Glomerular visceral epithelial cell (primary cell): Measurements from ENCODE around the gene STK39.
A peak's percentile ranks its signal among the peaks of the same experiment; 100 is the strongest.

Experiments used
- DNase-seq: peaks from one replicate; pipeline ENCODE4 v3.0.0-alpha.2; 2016; ENCODE audit errors: extremely low spot score

Gene STK39

DNA sequence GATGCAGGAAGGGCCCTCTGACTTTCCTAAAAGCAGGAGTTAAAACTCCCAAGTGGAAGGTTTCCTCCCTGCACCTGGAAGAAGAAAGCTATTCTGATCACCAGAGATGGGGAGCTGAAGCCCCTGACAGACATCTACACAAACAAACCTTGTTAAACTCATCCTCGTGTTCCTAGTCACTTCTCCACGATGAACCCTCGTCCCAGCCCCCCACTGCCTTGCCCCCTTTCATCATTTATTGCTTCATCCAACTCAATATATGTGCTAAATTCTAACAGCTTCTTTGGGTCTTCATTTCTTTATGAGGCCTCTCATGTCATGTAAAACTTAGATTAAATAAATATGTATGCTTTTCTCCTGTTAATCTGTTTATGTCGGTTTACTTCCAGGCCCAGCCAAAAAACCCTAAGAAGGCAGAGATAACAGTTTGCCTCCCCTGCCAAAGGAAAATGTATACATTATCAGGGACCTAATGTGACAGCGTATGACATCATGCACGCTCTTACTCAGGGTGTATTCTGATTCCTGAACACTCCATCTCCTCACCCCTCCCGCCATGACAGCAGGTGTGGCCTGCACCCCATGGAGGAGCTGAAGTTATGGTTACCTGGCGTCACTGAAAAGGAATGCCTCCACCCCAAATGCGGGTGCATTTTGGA is 287.2 kb downstream of the STK39 start:
- DNase-seq: no peak

DNA sequence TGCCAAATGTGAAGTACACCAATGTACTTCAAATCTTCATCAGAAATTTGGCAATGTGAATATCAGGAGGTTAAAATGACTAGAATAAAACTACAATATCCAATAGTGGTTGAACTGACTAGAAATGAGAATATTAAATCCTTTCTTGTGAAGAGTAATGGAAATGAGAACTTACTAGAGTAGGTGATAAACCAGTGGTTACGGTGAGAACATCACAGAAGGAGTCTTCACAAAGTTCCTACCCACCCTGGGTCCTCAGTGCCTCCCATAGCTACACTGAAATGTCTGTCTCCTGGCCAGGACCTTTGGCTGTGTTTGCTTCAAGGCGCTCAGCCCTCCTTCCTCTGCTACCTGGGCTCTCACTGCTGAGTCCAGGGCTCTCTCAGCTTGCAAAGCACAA is 289.7 kb downstream of the STK39 start:
- DNase-seq: no peak

DNA sequence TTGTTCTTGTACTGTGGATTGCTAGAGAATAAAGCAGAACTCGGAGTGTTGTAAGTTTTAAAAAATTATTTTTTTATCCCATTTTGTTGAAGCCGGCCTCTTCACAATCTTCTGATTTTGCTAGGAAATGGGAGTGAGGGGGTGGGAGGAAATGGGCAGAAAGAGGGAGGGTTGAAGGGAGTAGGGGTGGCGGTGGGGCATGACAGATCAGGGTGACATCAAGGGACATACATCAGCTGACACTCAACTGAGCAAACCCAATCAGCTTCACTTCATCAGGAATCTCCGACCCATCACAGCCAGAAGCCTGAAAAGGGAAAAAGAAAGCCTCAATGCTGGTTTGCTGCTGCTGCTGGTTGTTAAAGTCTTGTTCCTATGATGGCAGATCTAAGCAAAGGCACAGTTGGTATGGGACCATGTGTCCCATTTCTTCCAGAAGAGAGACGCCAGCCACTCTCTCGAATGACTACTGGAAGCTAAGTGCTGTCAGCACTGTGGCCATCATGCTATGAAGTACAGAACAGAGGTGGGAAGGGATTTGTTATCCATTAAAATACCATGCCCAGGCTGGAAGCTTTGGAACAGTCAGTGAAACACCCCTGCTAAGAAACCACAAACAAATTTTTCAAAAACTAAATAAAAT is 292.0 kb downstream of the STK39 start:
- DNase-seq: no peak

DNA sequence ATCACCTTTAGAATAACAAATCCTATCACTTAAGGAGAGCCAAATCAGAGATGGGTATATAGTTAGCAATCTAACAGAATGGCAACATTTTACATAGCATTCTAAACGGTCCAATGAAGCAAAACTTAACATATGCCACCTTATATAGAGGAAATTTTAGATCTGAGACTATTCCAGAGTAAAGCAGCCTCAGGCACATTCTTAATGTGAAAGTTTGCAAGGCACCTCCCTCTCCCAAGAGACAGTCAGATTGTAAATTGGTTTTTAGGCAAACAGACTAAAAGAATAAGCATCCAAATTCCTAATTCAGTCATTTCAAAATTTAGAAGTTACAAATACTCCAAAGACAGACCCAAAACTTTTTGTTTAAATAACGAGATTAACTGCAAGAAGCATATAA is 292.9 kb downstream of the STK39 start:
- no peak for DNase-seq

DNA sequence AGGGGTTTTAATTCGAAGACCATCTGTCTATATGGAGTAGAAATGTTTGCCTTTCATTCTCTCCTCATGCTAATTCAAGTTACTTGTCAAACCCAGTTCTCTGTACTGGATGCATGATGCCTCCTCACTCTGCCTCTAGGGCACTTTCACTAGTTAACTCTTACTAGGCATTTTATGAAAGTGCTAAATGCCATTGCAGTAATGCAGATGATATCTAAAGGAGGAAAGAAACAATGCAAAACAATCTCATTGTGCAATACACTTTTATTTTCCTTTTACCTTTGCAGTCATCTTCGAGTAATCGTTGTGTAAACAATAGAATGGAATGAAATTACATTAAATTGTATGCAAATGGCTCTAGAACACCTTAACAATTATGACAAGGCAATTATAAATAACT is 293.6 kb downstream of the STK39 start:
- no peak for DNase-seq

DNA sequence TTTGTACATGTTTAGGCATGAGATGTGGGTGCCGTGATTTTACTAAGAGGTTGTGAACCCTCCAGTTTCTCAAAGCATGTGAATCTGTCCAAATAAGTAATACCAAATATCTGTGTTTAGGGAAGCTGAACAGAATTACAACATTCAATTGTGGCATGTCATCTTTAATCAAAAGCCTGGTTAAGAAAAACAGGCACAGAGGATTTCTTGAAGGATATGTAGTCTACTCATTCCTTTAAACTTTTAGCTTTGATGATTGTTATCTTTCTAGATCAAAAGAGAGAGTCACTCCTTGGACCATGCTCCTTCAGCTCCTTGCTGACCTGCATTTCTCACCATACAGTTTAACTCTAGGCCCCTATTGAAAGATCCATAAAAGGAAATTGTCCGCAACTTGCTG is 296.8 kb downstream of the STK39 start:
- no peak for DNase-seq

DNA sequence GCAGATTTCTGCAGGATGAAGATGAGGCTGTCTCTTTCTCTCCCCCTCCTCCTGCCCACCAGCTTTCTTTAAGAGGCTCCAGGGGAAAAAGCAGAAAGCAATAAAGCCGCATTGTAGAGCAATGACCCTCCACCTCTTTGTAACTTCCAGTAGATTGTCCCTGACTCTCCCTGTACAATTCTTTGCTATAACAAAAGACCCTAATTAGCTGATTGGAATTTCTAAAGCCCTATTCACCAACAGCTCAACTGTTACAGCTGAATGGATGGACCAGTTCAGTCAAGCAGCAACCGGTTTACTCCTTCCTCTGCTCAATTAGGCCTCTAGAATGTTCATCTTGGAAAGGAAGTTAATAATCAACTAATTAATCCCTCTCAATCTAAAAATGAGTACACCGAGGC is 301.0 kb downstream of the STK39 start:
- DNase-seq: peak; percentile 24

DNA sequence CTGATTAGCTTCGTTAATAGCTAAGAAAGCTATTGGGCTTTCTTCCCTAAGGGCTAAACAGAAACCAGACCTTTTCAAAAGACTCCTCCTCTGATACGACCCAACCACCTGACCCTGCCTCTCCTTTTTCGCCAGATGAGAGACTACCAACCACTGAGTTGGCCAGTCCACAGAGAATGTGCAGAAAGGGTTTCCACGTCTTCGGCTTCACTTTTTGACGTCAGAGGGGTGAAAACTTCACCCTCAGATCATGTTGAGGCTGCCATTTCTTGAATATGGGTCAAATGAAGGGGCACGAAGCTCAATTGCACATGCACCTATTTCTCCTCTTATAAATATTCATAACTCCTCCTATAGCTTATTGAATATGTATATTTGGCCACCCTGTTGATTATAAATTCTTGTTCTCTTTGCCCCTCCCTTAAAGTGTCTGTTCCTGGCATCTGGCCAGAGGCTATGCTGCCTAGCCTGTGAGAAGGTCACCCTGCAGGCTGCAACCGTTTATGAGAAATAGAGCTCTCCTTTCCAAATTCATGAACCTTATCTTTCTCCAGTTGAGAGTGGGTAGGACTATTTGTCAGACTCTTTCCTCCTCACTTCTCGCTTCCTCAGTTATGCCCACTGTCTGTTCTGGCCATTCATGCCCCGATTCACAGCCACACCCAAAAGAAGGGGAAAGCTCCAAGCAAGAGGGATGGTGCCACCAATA is 301.6 kb downstream of the STK39 start:
- no peak for DNase-seq

DNA sequence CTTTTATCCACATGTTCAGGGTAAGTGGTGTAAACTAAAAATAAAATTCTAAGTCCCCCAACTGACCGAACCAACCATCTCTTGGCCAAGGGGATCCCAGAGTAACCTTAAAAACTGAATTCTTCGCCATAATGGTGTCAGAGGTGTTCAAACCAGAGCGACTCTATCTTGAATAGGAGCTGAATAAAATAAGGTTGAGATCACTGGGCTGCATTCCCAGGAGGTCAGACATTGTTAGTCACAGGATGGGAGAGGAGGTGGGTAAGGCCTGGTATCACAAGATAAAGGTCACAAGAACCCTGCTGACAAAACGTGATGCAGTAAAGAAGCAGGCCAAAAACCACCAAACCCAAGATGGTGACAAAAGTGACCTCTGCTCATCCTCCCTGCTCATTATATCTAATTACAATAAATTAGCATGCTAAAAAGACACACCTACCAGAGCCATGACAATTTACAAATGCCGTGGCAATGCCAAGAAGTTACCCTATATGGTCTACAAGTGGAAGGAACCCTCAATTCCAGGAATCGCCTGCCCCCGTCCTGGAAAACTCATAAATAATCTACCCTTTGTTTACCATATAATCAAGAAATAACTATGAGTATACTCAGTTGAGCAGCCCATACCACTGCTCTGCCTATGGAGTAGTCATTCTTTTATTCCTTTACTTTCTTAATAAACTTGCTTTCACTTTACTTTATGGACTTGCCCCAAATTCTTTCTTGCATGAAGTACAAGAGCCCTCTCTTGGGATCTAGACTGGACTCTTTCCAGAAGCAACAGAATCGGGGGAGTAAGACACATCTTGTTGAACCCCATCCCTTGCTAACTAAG is 302.4 kb downstream of the STK39 start:
- peak; percentile 11 for DNase-seq

DNA sequence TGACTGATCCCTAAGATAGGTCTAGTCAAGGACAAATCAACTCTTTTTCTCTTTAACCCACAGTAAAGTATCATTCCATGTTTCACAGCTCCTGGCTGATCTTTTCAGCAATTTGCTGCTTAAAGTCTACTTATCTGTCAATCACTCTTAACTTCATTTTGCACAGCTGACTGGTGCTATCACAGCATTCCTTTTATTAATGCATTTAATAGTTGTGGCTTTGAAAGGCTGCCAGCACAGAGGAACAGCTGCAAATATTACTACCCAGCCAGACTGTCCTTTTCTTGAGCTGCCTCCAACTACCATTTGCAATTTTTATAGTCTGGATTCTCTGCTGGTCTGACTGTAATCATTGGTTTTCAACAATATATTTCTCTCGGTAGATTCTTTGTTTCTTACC is 303.5 kb downstream of the STK39 start:
- DNase-seq: peak; percentile 46

DNA sequence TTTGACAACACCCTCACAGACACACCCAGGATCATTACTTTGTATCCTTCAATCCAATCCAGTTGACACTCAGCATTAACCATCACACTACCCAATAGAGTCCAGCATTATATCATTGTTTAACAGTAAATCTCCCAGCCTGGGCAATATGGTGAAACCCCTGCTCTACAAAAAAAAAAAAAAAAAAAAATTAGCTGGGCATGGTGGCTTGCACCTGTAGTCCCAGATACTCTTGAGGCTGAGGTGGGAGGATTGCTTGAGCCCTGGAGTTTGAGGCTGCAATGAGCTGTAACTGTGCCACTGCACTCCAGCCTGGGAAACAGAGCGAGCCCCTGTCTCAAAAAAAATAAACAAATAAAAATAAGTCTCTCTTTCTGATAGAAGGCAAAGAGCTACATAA is 304.0 kb downstream of the STK39 start:
- DNase-seq: no peak

DNA sequence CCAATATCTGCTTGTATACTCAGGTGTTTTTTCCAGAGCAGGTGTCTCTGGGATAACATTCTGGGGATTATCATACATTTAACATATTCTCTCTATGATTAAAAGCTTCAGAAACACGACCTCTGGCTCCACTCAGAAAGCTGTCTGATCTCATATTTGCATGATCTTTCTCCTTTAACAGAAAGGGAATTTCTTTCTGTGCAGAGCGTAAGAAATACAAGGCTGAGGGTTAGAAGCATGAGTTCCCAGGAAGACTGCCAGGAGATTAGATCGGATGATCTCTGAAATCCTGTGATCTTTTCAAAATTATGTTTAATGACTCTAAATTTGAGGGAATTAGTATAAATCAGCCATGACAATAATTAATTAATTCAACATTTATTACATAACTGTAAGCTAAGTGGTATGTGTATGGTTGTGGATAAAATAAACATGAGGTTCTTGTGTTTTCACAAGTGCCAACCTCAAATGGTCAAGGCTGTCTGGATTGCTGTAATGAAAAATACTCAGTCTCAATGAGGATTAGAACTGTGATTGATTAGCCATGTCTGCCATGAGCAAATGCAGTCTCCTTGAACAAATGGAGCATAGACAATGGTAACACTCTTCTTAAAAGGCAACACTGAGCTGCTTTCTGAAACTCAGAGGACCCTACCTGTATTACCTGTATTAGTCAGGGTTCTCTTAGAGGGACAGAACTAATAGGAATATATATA is 304.9 kb downstream of the STK39 start:
- no peak for DNase-seq

DNA sequence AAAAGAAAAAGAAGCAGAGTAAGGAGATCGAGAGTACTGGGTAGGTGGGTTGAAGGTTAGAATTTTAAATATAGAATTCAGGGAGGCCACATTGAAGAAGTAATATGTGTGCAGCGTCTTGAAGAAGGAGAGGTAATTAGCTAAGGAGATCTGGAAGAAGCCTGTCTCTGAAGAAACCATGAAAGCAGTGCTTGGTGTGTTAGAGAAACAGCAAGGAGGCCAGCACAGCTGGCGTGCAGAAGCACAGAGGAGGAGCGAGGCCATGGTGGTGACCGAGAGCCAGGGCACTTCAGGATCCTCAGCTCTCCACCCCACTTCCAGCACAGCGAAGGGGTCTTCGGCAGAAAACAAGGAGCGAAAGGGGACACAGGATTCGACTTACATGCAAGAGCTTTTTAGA is 305.8 kb downstream of the STK39 start:
- no peak for DNase-seq

DNA sequence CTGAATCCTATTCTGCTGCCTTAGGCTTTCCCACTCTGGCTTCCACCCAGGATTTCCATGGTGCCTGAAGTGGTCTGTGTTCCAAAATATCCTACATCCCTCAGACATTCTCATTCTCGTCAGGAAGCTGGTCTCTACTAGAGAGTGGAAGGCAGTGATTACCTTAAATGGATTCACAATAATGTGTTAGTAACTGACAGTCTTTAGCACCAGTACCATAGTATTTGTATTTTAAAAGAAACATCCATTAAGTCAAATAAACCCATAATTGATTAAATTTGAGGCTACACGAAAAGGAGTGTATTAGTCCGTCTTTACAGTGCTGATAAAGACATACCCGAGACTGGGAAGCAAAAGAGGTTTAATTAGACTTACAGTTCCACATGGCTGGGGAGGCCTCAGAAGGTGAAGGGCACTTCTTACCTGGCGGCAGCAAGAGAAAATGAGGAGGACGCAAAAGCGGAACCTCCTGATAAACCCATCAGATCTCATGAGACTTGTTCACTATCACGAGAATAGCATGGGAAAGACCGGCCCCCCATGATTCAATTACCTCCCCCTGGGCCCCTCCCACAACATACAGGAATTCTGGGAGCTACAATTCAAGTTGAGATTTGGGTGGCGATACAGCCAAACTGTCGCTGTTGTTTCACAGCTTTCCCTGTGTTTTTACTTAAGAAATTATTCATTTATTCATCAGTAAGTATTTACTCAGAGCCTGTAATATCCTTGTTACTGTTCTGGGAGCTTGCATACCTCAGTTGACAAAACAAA is 306.5 kb downstream of the STK39 start:
- DNase-seq: no peak

DNA sequence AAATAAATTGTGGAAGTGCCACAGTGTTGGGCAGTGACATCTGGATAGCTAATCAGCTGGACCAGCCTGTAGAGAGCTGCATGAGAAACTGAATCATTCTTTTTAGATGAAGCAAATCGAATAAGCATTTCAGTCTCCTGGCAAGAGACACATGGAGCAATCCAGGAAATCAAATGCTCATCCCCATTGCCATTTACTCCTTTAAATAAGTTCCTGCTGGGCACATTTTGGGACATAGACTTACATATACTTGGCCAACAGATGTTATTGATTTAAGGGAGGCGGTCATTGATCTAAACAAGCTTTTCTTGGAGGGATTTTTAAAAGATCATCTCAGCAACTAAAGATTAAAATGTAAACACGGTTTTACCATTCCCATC is 307.1 kb downstream of the STK39 start:
- DNase-seq: no peak

DNA sequence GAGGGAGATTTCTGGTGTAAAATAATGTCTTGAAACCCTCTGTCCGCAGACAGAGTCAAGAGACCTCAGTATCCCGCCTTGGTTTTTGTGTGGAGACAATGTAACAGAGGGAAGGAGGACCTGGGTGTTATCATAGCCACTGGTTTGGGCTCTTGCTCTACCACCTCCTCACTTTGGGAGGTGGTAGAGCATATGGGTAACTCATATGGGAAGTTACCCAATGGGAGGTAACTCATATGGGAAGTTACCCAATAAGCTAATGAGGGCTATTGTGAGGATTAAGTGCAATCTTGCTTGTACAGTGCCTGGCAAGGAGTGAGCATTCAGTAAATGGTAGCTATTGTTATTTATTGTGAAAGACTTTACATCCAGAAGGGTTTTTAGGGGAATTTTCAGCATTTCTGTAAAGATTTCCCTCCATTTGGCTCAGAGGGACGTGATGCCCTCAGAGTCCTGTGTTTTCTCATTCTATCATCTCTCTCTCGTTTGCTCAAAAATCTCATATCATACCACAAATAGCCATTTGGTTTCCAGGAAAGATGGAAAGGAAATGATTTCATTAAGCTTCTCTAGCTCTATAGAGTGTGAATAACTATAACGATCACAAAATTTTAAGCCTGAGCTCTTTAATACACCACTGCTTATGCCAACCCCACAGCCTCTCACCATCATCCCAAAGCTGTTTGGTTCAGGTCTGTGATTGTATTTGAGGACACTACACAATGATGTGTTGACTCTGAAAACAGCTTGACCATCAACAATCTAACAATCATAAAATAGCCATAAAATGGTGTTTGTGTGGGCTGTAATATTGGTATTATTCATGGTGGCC is 307.7 kb downstream of the STK39 start:
- DNase-seq: no peak

DNA sequence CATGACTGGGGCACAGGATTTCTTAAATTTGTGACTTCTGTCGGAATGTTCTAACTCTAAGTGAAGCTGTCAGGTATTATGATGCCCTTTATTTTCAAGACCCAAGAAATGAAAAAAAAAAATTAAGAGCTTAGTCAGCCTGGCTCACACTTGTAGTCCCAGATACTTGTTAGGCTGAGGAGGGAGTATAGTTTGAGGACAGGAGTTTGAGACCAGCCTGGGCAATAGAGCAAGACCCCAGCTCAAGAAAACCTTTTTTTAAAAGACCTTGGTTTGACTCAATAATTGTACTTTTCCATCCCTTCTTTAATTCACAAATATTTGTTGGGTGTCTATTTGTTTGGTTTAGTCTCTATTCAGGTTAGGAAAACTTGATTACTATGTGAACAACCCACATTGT is 310.0 kb downstream of the STK39 start:
- no peak for DNase-seq

DNA sequence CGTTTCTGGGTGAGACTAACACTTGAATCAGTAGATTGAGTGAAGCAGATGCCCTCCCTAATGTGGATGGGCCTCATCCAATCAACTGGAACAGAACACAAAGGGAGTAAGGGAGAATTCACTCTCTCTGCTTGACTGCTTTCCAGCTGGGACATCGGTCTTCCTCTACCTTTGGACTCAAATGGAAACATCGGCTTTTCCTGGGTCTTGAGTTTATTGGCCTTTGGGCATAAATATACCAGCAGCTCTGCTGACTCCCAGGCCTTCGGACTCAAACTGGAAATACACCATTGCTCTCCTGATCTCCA is 311.6 kb downstream of the STK39 start:
- DNase-seq: peak; percentile 25

DNA sequence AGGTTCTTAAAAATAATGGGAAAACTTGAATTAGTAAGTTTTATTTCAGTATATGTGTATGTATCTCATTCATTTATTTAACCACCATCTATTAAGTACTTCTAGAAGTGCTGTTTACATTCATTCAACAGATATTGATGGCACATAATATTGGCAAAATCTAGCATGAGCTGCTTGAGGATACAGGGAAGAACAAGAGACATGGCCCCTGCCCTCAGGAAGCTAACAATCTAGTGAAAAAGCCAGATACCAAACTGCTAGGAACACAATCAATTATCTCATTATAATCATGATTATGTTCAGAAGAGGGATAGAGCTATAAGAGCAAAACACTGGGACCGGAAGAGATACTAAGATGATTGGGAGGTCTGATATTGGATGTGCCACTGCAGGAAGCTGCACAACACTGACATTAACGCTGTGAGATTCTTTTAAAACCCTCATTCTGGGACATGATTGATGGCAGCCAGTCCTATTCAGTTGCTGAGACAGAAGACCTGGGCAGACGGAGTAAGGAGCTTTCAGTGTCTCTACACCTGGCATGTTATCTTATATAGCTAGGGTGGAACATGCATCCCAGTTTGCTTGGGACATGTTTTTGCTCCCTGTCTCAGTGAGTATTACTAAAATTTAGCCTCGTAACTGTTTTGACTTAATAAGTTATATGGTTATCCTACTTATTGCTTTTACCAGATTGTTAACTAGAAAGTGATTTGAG is 314.1 kb downstream of the STK39 start:
- DNase-seq: no peak
